ENCODE data around the gene MAP3K5.

The MAP3K5 gene

GRCh38 chr6:136777651-136778050 is 14.6 kb downstream of the MAP3K5 start:
- no peak overlapping the region for H3K4me3 ChIP-seq (ENCODE audit: low read length)
- H3K9me3 ChIP-seq (ENCODE audit: control insufficient read depth, low read length), result no peaks in the 10 kb centered on the region
- H3K4me1 ChIP-seq (ENCODE audit: control insufficient read depth, insufficient read depth, low read length), result peaks cover 16% of the 10 kb centered on the region
- no peaks in the 10 kb centered on the region for H3K36me3 ChIP-seq (ENCODE audit: control insufficient read depth, insufficient read depth, low read length)
- H3K9ac ChIP-seq (ENCODE audit: low read length), result no peak overlapping the region
- no peaks in the 10 kb centered on the region for H3K27me3 ChIP-seq (ENCODE audit: control insufficient read depth, insufficient read depth, low read length)

GRCh38 chr6:136775548-136775947 is 16.7 kb downstream of the MAP3K5 start:
- peaks cover 8% of the 10 kb centered on the region for H3K4me1 ChIP-seq (ENCODE audit: control insufficient read depth, insufficient read depth, low read length)
- no peaks in the 10 kb centered on the region for H3K36me3 ChIP-seq (ENCODE audit: control insufficient read depth, insufficient read depth, low read length)
- H3K27me3 ChIP-seq (ENCODE audit: control insufficient read depth, insufficient read depth, low read length), result no peaks in the 10 kb centered on the region
- no peak overlapping the region for H3K9ac ChIP-seq (ENCODE audit: low read length)
- H3K9me3 ChIP-seq (ENCODE audit: control insufficient read depth, low read length), result no peaks in the 10 kb centered on the region
- no peak overlapping the region for H3K4me3 ChIP-seq (ENCODE audit: low read length)

GRCh38 chr6:136775081-136775480 is 17.2 kb downstream of the MAP3K5 start:
- no peak overlapping the region for H3K4me3 ChIP-seq (ENCODE audit: low read length)
- H3K27me3 ChIP-seq (ENCODE audit: control insufficient read depth, insufficient read depth, low read length), result no peaks in the 10 kb centered on the region
- H3K9ac ChIP-seq (ENCODE audit: low read length), result no peak overlapping the region
- no peaks in the 10 kb centered on the region for H3K9me3 ChIP-seq (ENCODE audit: control insufficient read depth, low read length)
- H3K4me1 ChIP-seq (ENCODE audit: control insufficient read depth, insufficient read depth, low read length), result peaks cover 8% of the 10 kb centered on the region
- H3K36me3 ChIP-seq (ENCODE audit: control insufficient read depth, insufficient read depth, low read length), result no peaks in the 10 kb centered on the region

GRCh38 chr6:136774228-136775041 is 17.8 kb downstream of the MAP3K5 start:
- Histone ChIP-seq H3K9ac (ENCODE audit: low read length) (no peak overlapping the region), H3K4me3 (ENCODE audit: low read length) (no peak overlapping the region), H3K36me3 (ENCODE audit: control insufficient read depth, insufficient read depth, low read length) (no peaks in the 10 kb centered on the region), H3K4me1 (ENCODE audit: control insufficient read depth, insufficient read depth, low read length) (peaks cover 2% of the 10 kb centered on the region), H3K9me3 (ENCODE audit: control insufficient read depth, low read length) (no peaks in the 10 kb centered on the region), H3K27me3 (ENCODE audit: control insufficient read depth, insufficient read depth, low read length) (no peaks in the 10 kb centered on the region)

GRCh38 chr6:136773473-136773796 is 18.8 kb downstream of the MAP3K5 start:
- Histone ChIP-seq H3K27me3 (ENCODE audit: control insufficient read depth, insufficient read depth, low read length) (no peaks in the 10 kb centered on the region), H3K4me1 (ENCODE audit: control insufficient read depth, insufficient read depth, low read length) (no peaks in the 10 kb centered on the region), H3K9ac (ENCODE audit: low read length) (no peak overlapping the region), H3K4me3 (ENCODE audit: low read length) (no peak overlapping the region), H3K9me3 (ENCODE audit: control insufficient read depth, low read length) (no peaks in the 10 kb centered on the region), H3K36me3 (ENCODE audit: control insufficient read depth, insufficient read depth, low read length) (no peaks in the 10 kb centered on the region)

- H3K4me3 ChIP-seq (ENCODE audit: low read length), result no peak overlapping the region
These were observed 19.4 kb downstream of the MAP3K5 start for GRCh38 chr6:136772685-136773472.

GRCh38 chr6:136771306-136771705 is 21.0 kb downstream of the MAP3K5 start:
- no peaks in the 10 kb centered on the region for H3K27me3 ChIP-seq (ENCODE audit: control insufficient read depth, insufficient read depth, low read length)
- H3K4me3 ChIP-seq (ENCODE audit: low read length), result no peak overlapping the region
- H3K4me1 ChIP-seq (ENCODE audit: control insufficient read depth, insufficient read depth, low read length), result peaks cover 2% of the 10 kb centered on the region
- no peaks in the 10 kb centered on the region for H3K9me3 ChIP-seq (ENCODE audit: control insufficient read depth, low read length)
- no peaks in the 10 kb centered on the region for H3K36me3 ChIP-seq (ENCODE audit: control insufficient read depth, insufficient read depth, low read length)
- H3K9ac ChIP-seq (ENCODE audit: low read length), result no peak overlapping the region

More at GRCh38 chr6:136772685-136773472, 19.4 kb downstream of the MAP3K5 start:
- Histone ChIP-seq H3K9ac (ENCODE audit: low read length) (no peak overlapping the region), H3K4me1 (ENCODE audit: control insufficient read depth, insufficient read depth, low read length) (no peaks in the 10 kb centered on the region), H3K27me3 (ENCODE audit: control insufficient read depth, insufficient read depth, low read length) (no peaks in the 10 kb centered on the region), H3K9me3 (ENCODE audit: control insufficient read depth, low read length) (no peaks in the 10 kb centered on the region), H3K36me3 (ENCODE audit: control insufficient read depth, insufficient read depth, low read length) (no peaks in the 10 kb centered on the region)

GRCh38 chr6:136769759-136770158 is 22.5 kb downstream of the MAP3K5 start:
- Histone ChIP-seq H3K36me3 (ENCODE audit: control insufficient read depth, insufficient read depth, low read length) (no peaks in the 10 kb centered on the region), H3K9me3 (ENCODE audit: control insufficient read depth, low read length) (no peaks in the 10 kb centered on the region), H3K4me1 (ENCODE audit: control insufficient read depth, insufficient read depth, low read length) (peaks cover 7% of the 10 kb centered on the region), H3K4me3 (ENCODE audit: low read length) (no peak overlapping the region), H3K9ac (ENCODE audit: low read length) (no peak overlapping the region), H3K27me3 (ENCODE audit: control insufficient read depth, insufficient read depth, low read length) (no peaks in the 10 kb centered on the region)

- H3K4me3 ChIP-seq (ENCODE audit: low read length), result no peak overlapping the region
- H3K9ac ChIP-seq (ENCODE audit: low read length), result no peak overlapping the region
- no peaks in the 10 kb centered on the region for H3K9me3 ChIP-seq (ENCODE audit: control insufficient read depth, low read length)
- H3K36me3 ChIP-seq (ENCODE audit: control insufficient read depth, insufficient read depth, low read length), result no peaks in the 10 kb centered on the region
- peaks cover 11% of the 10 kb centered on the region for H3K4me1 ChIP-seq (ENCODE audit: control insufficient read depth, insufficient read depth, low read length)
- no peaks in the 10 kb centered on the region for H3K27me3 ChIP-seq (ENCODE audit: control insufficient read depth, insufficient read depth, low read length)
These were observed 23.2 kb downstream of the MAP3K5 start for GRCh38 chr6:136769124-136769523.

GRCh38 chr6:136767570-136768309 is 24.5 kb downstream of the MAP3K5 start:
- Histone ChIP-seq H3K9me3 (ENCODE audit: control insufficient read depth, low read length) (no peaks in the 10 kb centered on the region), H3K4me3 (ENCODE audit: low read length) (no peak overlapping the region), H3K4me1 (ENCODE audit: control insufficient read depth, insufficient read depth, low read length) (peaks cover 22% of the 10 kb centered on the region), H3K9ac (ENCODE audit: low read length) (no peak overlapping the region), H3K27me3 (ENCODE audit: control insufficient read depth, insufficient read depth, low read length) (no peaks in the 10 kb centered on the region), H3K36me3 (ENCODE audit: control insufficient read depth, insufficient read depth, low read length) (no peaks in the 10 kb centered on the region)

- H3K9ac ChIP-seq (ENCODE audit: low read length), result no peak overlapping the region
- peaks cover 29% of the 10 kb centered on the region for H3K4me1 ChIP-seq (ENCODE audit: control insufficient read depth, insufficient read depth, low read length)
- H3K4me3 ChIP-seq (ENCODE audit: low read length), result no peak overlapping the region
- no peaks in the 10 kb centered on the region for H3K9me3 ChIP-seq (ENCODE audit: control insufficient read depth, low read length)
- H3K36me3 ChIP-seq (ENCODE audit: control insufficient read depth, insufficient read depth, low read length), result no peaks in the 10 kb centered on the region
- no peaks in the 10 kb centered on the region for H3K27me3 ChIP-seq (ENCODE audit: control insufficient read depth, insufficient read depth, low read length)
These were observed 25.2 kb downstream of the MAP3K5 start for GRCh38 chr6:136767103-136767502.

GRCh38 chr6:136766274-136766673 is 26.0 kb downstream of the MAP3K5 start:
- Histone ChIP-seq H3K27me3 (ENCODE audit: control insufficient read depth, insufficient read depth, low read length) (no peaks in the 10 kb centered on the region), H3K4me3 (ENCODE audit: low read length) (no peak overlapping the region), H3K9me3 (ENCODE audit: control insufficient read depth, low read length) (no peaks in the 10 kb centered on the region), H3K4me1 (ENCODE audit: control insufficient read depth, insufficient read depth, low read length) (peaks cover 37% of the 10 kb centered on the region), H3K36me3 (ENCODE audit: control insufficient read depth, insufficient read depth, low read length) (no peaks in the 10 kb centered on the region), H3K9ac (ENCODE audit: low read length) (no peak overlapping the region)

Data from mucosa of stomach (tissue), 1 donor.